Ishikawa (cell line): ENCODE results near the gene NR1I3.

Source experiments
- CEBPB ChIP-seq: IDR thresholded peaks from 2 replicates; pipeline ENCODE4 v1.6.1; 2012
- EGR1 ChIP-seq: IDR thresholded peaks from 2 replicates; pipeline ENCODE4 v1.6.1; 2012
- EP300 ChIP-seq: IDR thresholded peaks from 2 replicates; pipeline ENCODE4 v1.6.1; 2012; ENCODE audit warnings: borderline replicate concordance
- FOXM1 ChIP-seq: IDR thresholded peaks from 2 replicates; pipeline ENCODE4 v1.6.1; 2012; ENCODE audit warnings: low read depth, borderline replicate concordance
- MAX ChIP-seq: IDR thresholded peaks from 2 replicates; pipeline ENCODE4 v1.6.1; 2012
- RAD21 ChIP-seq: IDR thresholded peaks from 2 replicates; pipeline ENCODE4 v1.6.1; 2012; ENCODE audit warnings: low read depth
- REST ChIP-seq: IDR thresholded peaks from 2 replicates; pipeline ENCODE4 v1.6.1; 2012; ENCODE audit warnings: low read depth, mild to moderate bottlenecking
- TAF1 ChIP-seq: IDR thresholded peaks from 2 replicates; pipeline ENCODE4 v1.6.1; 2012; ENCODE audit warnings: low read depth, mild to moderate bottlenecking
- TCF12 ChIP-seq: IDR thresholded peaks from 2 replicates; pipeline ENCODE4 v1.6.1; 2012; ENCODE audit warnings: low read depth
- TEAD4 ChIP-seq: IDR thresholded peaks from 2 replicates; pipeline ENCODE4 v1.6.1; 2012
- USF1 ChIP-seq: IDR thresholded peaks from 2 replicates; pipeline ENCODE4 v1.6.1; 2012
- YY1 ChIP-seq: IDR thresholded peaks from 2 replicates; pipeline ENCODE4 v1.6.1; 2012; ENCODE audit warnings: low read depth

- TF ChIP-seq TCF12 (no peak), MAX (no peak), YY1 (no peak), EGR1 (no peak), EP300 (no peak), USF1 (no peak), FOXM1 (no peak), TAF1 (no peak), REST (no peak), RAD21 (no peak), TEAD4 (no peak), CEBPB (no peak)
These were observed 11.7 kb downstream of the NR1I3 start for GRCh38 chr1:161226320-161226711.
